Osteocyte (in vitro differentiated cells): Measurements from ENCODE around the gene C2CD5. TPM values are rescaled to one million over a fixed set of nuclear protein-coding genes. Genes with fewer than 3 reads are reported as not detected.

Source experiments
- DNase-seq: peaks from one replicate; pipeline ENCODE4 v3.0.0; 2021; ENCODE audit warnings: mixed read lengths; ENCODE audit not compliant: unreplicated experiment; ENCODE audit errors: extremely low spot score
- H3K27ac Mint-ChIP-seq: one replicate; pipeline ENCODE4 v1.8.0; 2021; ENCODE audit warnings: mild to moderate bottlenecking, mixed read lengths; ENCODE audit not compliant: unreplicated experiment
- H3K27me3 Mint-ChIP-seq: one replicate; pipeline ENCODE4 v1.8.0; 2021; ENCODE audit warnings: mixed read lengths; ENCODE audit not compliant: unreplicated experiment
- H3K36me3 Mint-ChIP-seq: one replicate; pipeline ENCODE4 v1.8.0; 2021; ENCODE audit warnings: mixed read lengths; ENCODE audit not compliant: unreplicated experiment
- H3K4me1 Mint-ChIP-seq: one replicate; pipeline ENCODE4 v1.8.0; 2021; ENCODE audit warnings: mixed read lengths; ENCODE audit not compliant: unreplicated experiment
- H3K4me3 Mint-ChIP-seq: one replicate; pipeline ENCODE4 v1.8.0; 2021; ENCODE audit warnings: mild to moderate bottlenecking, moderate library complexity, mixed read lengths; ENCODE audit not compliant: unreplicated experiment
- H3K9me3 Mint-ChIP-seq: one replicate; pipeline ENCODE4 v1.8.0; 2021; ENCODE audit warnings: mixed read lengths; ENCODE audit not compliant: unreplicated experiment
- total RNA-seq: library from RNA; stranded (reverse); gene quantifications from 2 replicates; pipeline ENCODE4 v1.2.1, GENCODE V29; 2021
- TF ChIP-seq, protein P1 (sequence below): fragments of 200-600 bp; sonication (generic); IDR thresholded peaks from 2 replicates; pipeline ENCODE4 v1.5.0; 2021; ENCODE audit warnings: antibody characterized with exemption, mild to moderate bottlenecking, moderate library complexity

C2CD5 gene
- total RNA-seq, 1 donor from 2014 or later, result 38.6 TPM

DNA sequence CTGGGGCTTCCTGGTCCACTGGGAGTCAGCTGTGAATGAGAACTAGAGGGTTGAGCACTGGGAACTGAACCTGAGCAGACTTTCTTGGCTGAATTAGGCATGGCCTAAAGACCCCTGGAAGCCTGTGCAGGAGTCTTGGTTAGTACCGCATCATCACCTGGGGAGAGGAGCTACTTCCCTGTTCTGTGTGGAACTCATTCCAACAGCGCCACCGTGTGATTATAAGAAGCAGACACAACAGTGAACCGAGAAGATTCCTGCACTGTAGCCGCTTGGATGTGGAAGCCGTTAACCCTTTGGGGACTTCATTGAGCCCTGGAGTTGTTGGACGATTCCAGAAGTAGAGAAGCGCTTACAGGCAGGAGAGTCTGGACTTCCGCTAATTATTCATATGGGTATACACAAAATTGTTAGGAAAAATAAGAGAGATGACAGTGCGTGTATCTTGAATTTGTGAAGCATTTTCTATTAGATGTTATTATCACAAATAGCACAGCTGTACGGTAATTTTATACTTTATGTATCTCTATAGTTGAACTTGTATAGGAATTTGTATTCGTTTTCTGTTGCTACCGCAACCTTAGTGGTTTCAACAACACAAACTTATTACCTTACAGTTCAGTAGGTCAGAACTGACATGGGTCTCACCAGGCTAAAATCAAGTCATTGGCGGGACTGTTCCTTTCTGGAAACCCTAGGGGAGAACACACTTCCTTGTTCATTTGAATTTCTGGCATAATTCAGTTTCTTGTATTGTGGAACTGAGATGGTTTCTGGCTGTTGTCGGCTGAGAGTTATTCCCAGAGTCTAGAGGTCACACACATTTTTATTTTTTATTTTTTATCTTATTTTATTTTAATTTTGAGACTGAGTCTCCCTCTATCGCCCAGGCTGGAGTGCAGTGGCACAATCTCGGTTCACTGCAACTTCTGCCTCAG, 100.7 kb downstream of the C2CD5 start:
- TF ChIP-seq, protein P1, sequence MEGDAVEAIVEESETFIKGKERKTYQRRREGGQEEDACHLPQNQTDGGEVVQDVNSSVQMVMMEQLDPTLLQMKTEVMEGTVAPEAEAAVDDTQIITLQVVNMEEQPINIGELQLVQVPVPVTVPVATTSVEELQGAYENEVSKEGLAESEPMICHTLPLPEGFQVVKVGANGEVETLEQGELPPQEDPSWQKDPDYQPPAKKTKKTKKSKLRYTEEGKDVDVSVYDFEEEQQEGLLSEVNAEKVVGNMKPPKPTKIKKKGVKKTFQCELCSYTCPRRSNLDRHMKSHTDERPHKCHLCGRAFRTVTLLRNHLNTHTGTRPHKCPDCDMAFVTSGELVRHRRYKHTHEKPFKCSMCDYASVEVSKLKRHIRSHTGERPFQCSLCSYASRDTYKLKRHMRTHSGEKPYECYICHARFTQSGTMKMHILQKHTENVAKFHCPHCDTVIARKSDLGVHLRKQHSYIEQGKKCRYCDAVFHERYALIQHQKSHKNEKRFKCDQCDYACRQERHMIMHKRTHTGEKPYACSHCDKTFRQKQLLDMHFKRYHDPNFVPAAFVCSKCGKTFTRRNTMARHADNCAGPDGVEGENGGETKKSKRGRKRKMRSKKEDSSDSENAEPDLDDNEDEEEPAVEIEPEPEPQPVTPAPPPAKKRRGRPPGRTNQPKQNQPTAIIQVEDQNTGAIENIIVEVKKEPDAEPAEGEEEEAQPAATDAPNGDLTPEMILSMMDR, result peak; percentile 87
- Mint-ChIP-seq H3K36me3 (peaks cover 5% of the 10 kb centered on the region), H3K9me3 (no peaks in the 10 kb centered on the region), H3K27me3 (peaks cover 33% of the 10 kb centered on the region), H3K4me3 (no peak overlapping the region), H3K27ac (no peak overlapping the region), H3K4me1 (peaks cover 15% of the 10 kb centered on the region)
- DNase-seq, result no peak

DNA sequence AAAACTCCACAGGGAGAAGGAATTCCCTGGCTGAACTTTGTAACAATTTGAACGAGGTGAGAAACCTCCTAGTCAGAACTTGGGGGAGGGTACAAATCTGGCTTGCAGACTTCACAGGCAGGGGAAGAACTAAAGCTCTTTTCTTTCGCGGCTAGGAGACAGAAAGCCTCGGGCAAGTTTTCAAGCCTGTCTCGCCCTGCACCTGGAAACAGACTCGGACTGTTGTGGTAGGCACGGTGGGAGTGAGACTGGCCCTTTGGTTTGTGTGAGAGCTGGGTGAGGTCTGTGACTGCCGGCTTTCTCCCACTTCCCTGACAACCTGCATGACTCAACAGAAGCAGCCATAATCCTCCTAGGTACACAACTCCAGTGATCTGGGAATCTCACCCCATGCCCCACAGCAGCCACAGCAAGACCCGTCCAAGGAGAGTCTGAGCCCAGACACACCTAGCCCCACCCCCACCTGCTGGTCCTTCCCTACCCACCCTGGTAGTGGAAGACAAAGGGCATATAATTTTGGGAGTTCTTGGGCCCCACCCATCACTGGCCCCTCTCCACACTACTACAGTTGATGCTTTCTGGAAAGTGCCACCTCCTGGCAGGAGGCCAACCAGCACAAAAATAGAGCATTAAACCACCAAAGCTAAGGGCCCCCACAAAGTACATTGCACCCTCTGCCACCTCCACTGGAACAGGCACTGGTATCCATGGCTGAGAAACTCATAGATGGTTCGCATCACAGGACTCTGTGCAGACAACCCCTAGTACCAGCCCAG, 107.1 kb downstream of the C2CD5 start:
- Mint-ChIP-seq H3K4me3 (peak overlapping the region; percentile 16), H3K27ac (no peak overlapping the region)

DNA sequence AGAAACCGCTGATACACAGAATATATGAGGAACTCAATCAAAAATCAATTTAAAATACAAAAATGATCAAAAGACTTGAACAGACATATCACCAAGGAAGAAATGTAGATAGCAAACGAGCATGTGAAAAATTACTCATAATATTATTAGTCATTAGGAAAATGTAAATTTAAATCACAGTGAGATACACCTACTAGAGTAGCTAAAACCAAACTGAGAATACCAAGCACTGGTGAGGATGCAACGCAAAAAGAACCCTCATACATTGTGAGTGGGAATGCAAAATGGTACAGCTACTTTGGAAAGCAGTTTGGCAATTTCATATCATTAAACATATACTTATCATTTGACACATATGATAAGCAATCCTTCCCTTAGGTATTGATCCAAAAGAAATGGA, 108.8 kb downstream of the C2CD5 start:
- DNase-seq, result no peak
- H3K4me3 Mint-ChIP-seq, result no peak overlapping the region
- H3K36me3 Mint-ChIP-seq, result no peaks in the 10 kb centered on the region
- peaks cover 12% of the 10 kb centered on the region for H3K4me1 Mint-ChIP-seq
- no peaks in the 10 kb centered on the region for H3K9me3 Mint-ChIP-seq
- TF ChIP-seq, protein P1, result no peak
- no peak overlapping the region for H3K27ac Mint-ChIP-seq
- H3K27me3 Mint-ChIP-seq, result peaks cover 42% of the 10 kb centered on the region

More for the DNA sequence above, 107.1 kb downstream of the C2CD5 start:
- no peaks in the 10 kb centered on the region for H3K36me3 Mint-ChIP-seq
- H3K4me1 Mint-ChIP-seq, result peaks cover 8% of the 10 kb centered on the region
- TF ChIP-seq, protein P1, result no peak
- DNase-seq, result no peak
- H3K27me3 Mint-ChIP-seq, result peaks cover 58% of the 10 kb centered on the region
- no peaks in the 10 kb centered on the region for H3K9me3 Mint-ChIP-seq

DNA sequence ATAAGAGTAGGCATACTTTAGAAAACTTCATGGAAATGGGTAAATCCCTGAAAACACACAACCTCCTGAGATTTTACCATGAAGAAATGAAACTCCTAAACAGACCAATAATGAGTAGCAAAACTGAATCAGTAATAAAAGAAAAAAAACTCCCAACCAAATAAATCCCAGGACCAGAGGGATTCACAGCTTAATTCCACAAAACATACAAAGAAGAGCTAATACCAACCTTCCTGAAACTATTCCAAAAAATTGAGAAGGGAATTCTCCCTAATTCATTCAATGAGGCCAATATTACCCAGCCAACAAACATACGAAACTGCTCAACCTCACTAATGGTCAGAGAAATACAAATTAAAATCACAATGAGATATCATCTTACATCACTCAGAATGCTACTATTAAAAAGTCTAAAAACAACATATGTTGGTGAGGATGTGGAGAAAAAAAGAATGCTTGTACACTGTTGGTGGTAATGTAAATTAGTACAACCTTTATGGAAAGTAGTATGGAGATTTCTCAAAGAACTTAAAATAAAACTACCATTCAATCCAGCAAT, 112.6 kb downstream of the C2CD5 start:
- no peak for DNase-seq
- Mint-ChIP-seq H3K9me3 (no peaks in the 10 kb centered on the region), H3K4me1 (peaks cover 7% of the 10 kb centered on the region), H3K36me3 (no peaks in the 10 kb centered on the region), H3K27ac (no peak overlapping the region), H3K27me3 (peaks cover 18% of the 10 kb centered on the region), H3K4me3 (no peak overlapping the region)
- TF ChIP-seq, protein P1, result no peak
